ENCODE data around the gene LAMC2.
"Not testable (repeated sequence)": the region's sequence is repeated elsewhere in the genome, so short reads cannot be mapped to it uniquely, and the experiment has no call there.

LAMC2 gene

GRCh38 chr1:183185941-183186490 is at the start of gene LAMC2:
TSS of gene LAMC2 (plus strand) at chr1:183186264. CDS start at chr1:183186353, 89 bp downstream.
- no peak for DNase-seq

- no peak for DNase-seq
These were observed 48.3 kb upstream of the LAMC2 start for GRCh38 chr1:183137782-183138181.

- no peak for DNase-seq
These were observed 47.8 kb upstream of the LAMC2 start for GRCh38 chr1:183138301-183138700.

GRCh38 chr1:183139281-183139942 is 46.7 kb upstream of the LAMC2 start:
- DNase-seq, result no peak

GRCh38 chr1:183140633-183141032 is 45.4 kb upstream of the LAMC2 start:
- DNase-seq, result no peak

- DNase-seq, result no peak
These were observed 43.9 kb upstream of the LAMC2 start for GRCh38 chr1:183142171-183142570.

GRCh38 chr1:183143576-183144315 is 42.3 kb upstream of the LAMC2 start:
- DNase-seq, result no peak

GRCh38 chr1:183144752-183145151 is 41.3 kb upstream of the LAMC2 start:
- DNase-seq, result no peak

- DNase-seq, result no peak
These were observed 38.3 kb upstream of the LAMC2 start for GRCh38 chr1:183147735-183148134.

GRCh38 chr1:183148599-183148998 is 37.5 kb upstream of the LAMC2 start:
- DNase-seq, result no peak

- no peak for DNase-seq
These were observed 36.8 kb upstream of the LAMC2 start for GRCh38 chr1:183149273-183149672.

- DNase-seq, result not testable (repeated sequence)
These were observed 36.0 kb upstream of the LAMC2 start for GRCh38 chr1:183150032-183150431.

GRCh38 chr1:183150445-183150844 is 35.6 kb upstream of the LAMC2 start:
- DNase-seq, result no peak

GRCh38 chr1:183152180-183152579 is 33.9 kb upstream of the LAMC2 start:
- DNase-seq, result no peak

- no peak for DNase-seq
These were observed 30.1 kb upstream of the LAMC2 start for GRCh38 chr1:183155939-183156338.

GRCh38 chr1:183159960-183160359 is 26.1 kb upstream of the LAMC2 start:
- no peak for DNase-seq

GRCh38 chr1:183161391-183161790 is 24.7 kb upstream of the LAMC2 start:
- no peak for DNase-seq

- DNase-seq, result no peak
These were observed 22.7 kb upstream of the LAMC2 start for GRCh38 chr1:183163316-183163715.

GRCh38 chr1:183164340-183164739 is 21.7 kb upstream of the LAMC2 start:
- no peak for DNase-seq

GRCh38 chr1:183164963-183165362 is 21.1 kb upstream of the LAMC2 start:
- DNase-seq, result no peak

GRCh38 chr1:183165456-183165855 is 20.6 kb upstream of the LAMC2 start:
- DNase-seq, result no peak

- DNase-seq, result no peak
These were observed 19.6 kb upstream of the LAMC2 start for GRCh38 chr1:183166454-183166853.

GRCh38 chr1:183167676-183168075 is 18.4 kb upstream of the LAMC2 start:
- no peak for DNase-seq

- DNase-seq, result no peak
These were observed 17.8 kb upstream of the LAMC2 start for GRCh38 chr1:183168308-183168707.
